ENCODE data around the gene NEMF. TPM values are rescaled to one million over a fixed set of nuclear protein-coding genes. Genes with fewer than 3 reads are reported as not detected.

The NEMF gene
- total RNA-seq, 1 donor from 2014 or later, result 83.0 TPM

- peaks cover 24% of the 10 kb centered on the region for H3F3A ChIP-seq (ENCODE audit: low read depth)
- H3K4me1 ChIP-seq, result peaks cover 6% of the 10 kb centered on the region
- peak overlapping the region; percentile 73 for H3K4me3 ChIP-seq
- no peaks in the 10 kb centered on the region for H3K79me2 ChIP-seq (ENCODE audit: low read depth)
- peak; percentile 79 for DNase-seq (ENCODE audit: low spot score)
- Mint-ChIP-seq H3K36me3 (peaks cover 2% of the 10 kb centered on the region), H3K4me1 (peaks cover 14% of the 10 kb centered on the region), H3K9me3 (peaks cover 5% of the 10 kb centered on the region), H3K27ac (peak overlapping the region; percentile 100), H3K27me3 (ENCODE audit: insufficient read depth, low read depth) (peaks cover 12% of the 10 kb centered on the region), H3K4me3 (no peak overlapping the region)
- TF ChIP-seq CTCF (IDR thresholded peaks at IDR 0.05), result no peak
- TF ChIP-seq EZH2phosphoT487 (IDR thresholded peaks at IDR 0.05), result no peak
- TF ChIP-seq EZH2 (IDR thresholded peaks at IDR 0.05), result no peak
- H3K36me3 ChIP-seq, result no peaks in the 10 kb centered on the region
- H3K9ac ChIP-seq, result peak overlapping the region; percentile 65
- H3K4me2 ChIP-seq, result peak overlapping the region; percentile 81
- H2AFZ ChIP-seq (replicated peaks), result peak overlapping the region; percentile 98
- H3K27ac ChIP-seq, result peak overlapping the region; percentile 91
- H3K9me3 ChIP-seq (ENCODE audit: low read depth), result no peaks in the 10 kb centered on the region
- no peaks in the 10 kb centered on the region for H4K20me1 ChIP-seq (ENCODE audit: low read depth)
- no peaks in the 10 kb centered on the region for H3K27me3 ChIP-seq
Observed at GRCh38 chr14:49861699-49862088, 9.1 kb upstream of the NEMF start.

- Mint-ChIP-seq H3K4me3 (no peak overlapping the region), H3K9me3 (peaks cover 5% of the 10 kb centered on the region), H3K36me3 (peaks cover 2% of the 10 kb centered on the region), H3K4me1 (peaks cover 14% of the 10 kb centered on the region), H3K27ac (peak overlapping the region; percentile 100), H3K27me3 (ENCODE audit: insufficient read depth, low read depth) (peaks cover 12% of the 10 kb centered on the region)
- Histone ChIP-seq H3K9ac (peak overlapping the region; percentile 65), H3K79me2 (ENCODE audit: low read depth) (no peaks in the 10 kb centered on the region), H3K4me2 (peak overlapping the region; percentile 81), H3K4me1 (peaks cover 6% of the 10 kb centered on the region), H2AFZ (replicated peaks) (peak overlapping the region; percentile 98), H3K27me3 (no peaks in the 10 kb centered on the region), H3K4me3 (peak overlapping the region; percentile 73), H3K27ac (peak overlapping the region; percentile 91), H3K9me3 (ENCODE audit: low read depth) (no peaks in the 10 kb centered on the region), H3F3A (ENCODE audit: low read depth) (peaks cover 24% of the 10 kb centered on the region), H4K20me1 (ENCODE audit: low read depth) (no peaks in the 10 kb centered on the region), H3K36me3 (no peaks in the 10 kb centered on the region)
- no peak for DNase-seq (ENCODE audit: low spot score)
- no peak for TF ChIP-seq EZH2 (IDR thresholded peaks at IDR 0.05)
- TF ChIP-seq CTCF (IDR thresholded peaks at IDR 0.05), result no peak
- TF ChIP-seq EZH2phosphoT487 (IDR thresholded peaks at IDR 0.05), result no peak
Observed at GRCh38 chr14:49860988-49861698, 8.6 kb upstream of the NEMF start.

GRCh38 chr14:49858383-49858782 is 5.8 kb upstream of the NEMF start:
- H3K4me3 Mint-ChIP-seq, result no peak overlapping the region
- peaks cover 14% of the 10 kb centered on the region for H3K4me1 Mint-ChIP-seq
- H3K9me3 Mint-ChIP-seq, result peaks cover 5% of the 10 kb centered on the region
- no peak overlapping the region for H3K4me3 ChIP-seq
- H3K36me3 ChIP-seq, result no peaks in the 10 kb centered on the region
- H3K9me3 ChIP-seq (ENCODE audit: low read depth), result no peaks in the 10 kb centered on the region
- H4K20me1 ChIP-seq (ENCODE audit: low read depth), result no peaks in the 10 kb centered on the region
- TF ChIP-seq CTCF (IDR thresholded peaks at IDR 0.05) (no peak), EZH2 (IDR thresholded peaks at IDR 0.05) (no peak), EZH2phosphoT487 (IDR thresholded peaks at IDR 0.05) (no peak)
- no peaks in the 10 kb centered on the region for H3K27me3 ChIP-seq
- H3K4me1 ChIP-seq, result peaks cover 6% of the 10 kb centered on the region
- H3K27ac ChIP-seq, result no peak overlapping the region
- H3K27me3 Mint-ChIP-seq (ENCODE audit: insufficient read depth, low read depth), result peaks cover 12% of the 10 kb centered on the region
- H3K79me2 ChIP-seq (ENCODE audit: low read depth), result no peaks in the 10 kb centered on the region
- H3K27ac Mint-ChIP-seq, result no peak overlapping the region
- no peak overlapping the region for H3K4me2 ChIP-seq
- no peak overlapping the region for H3K9ac ChIP-seq
- peaks cover 2% of the 10 kb centered on the region for H3K36me3 Mint-ChIP-seq
- H2AFZ ChIP-seq (replicated peaks), result no peak overlapping the region
- H3F3A ChIP-seq (ENCODE audit: low read depth), result peaks cover 31% of the 10 kb centered on the region
- no peak for DNase-seq (ENCODE audit: low spot score)
